ENCODE data around the gene PPP6C.

Gene PPP6C

DNA sequence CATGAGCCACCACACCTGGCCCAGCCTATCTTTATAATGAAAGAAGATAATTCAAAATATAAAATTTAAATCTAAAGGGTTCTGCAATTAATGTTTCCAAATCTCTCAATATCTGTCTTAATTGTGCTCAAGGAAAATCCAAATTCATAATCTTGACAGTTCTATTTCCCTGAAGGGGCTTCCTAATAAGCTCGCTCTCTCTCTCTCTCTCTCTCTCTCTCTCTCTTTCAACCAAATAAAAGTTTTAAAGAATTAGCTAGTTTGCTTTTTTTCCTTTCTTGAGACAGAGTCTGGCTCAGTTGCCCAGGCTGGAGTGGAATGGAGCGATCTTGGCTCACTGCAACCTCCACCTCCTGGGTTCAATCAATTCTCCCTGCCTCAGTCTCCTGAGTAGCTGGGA, 33.1 kb downstream of the PPP6C start:
- peaks cover 11 to 14% of the 10 kb centered on the region in 2 donors for H3K36me3 ChIP-seq (ENCODE audit: control insufficient read depth in 2 of 2, insufficient read depth in 2 of 2, low read length in 2 of 2)
- H3K4me3 ChIP-seq (ENCODE audit: low read length in 2 of 2) = no peak overlapping the region
- peaks cover 2% of the 10 kb centered on the region for H3K4me1 ChIP-seq (ENCODE audit: control insufficient read depth, insufficient read depth, low read length)
- no peaks in the 10 kb centered on the region for H3K27me3 ChIP-seq (ENCODE audit: control insufficient read depth in 1 of 2, insufficient read depth in 2 of 2, low read length in 2 of 2)
- no peaks in the 10 kb centered on the region for H3K9me3 ChIP-seq (ENCODE audit: control insufficient read depth in 2 of 2, low read length in 2 of 2)
- no peak overlapping the region for H3K9ac ChIP-seq (ENCODE audit: low read length in 2 of 2)
- no peak overlapping the region for H3K27ac ChIP-seq (ENCODE audit: low read length)

DNA sequence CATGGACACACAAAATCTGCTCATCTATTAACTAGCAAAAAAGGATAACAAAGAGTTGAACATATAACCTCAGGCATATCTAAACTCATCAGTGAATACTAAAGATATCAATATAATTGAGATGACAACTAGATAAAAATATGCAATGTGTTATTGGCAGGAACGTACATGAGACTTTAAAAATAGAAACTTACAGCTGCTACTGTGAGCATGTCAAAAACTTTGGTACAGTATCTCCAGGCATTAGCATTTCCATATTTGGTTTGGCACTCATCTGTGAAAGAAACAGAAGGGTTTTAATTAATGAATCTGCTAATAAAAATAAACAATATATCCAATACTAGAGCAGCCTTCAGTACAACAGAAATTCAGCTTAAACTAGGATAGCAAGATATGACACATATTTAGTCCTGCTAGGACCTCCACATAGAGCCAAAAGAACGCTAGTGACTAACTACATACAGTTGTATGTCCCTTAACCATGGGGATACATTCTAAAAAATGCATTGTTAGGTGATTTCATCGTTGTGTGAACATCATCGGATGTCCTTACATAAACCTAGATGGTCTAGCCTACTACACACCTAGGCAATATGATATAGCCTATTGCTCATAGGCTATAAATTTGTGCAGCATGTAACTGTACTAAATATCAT, 35.8 kb downstream of the PPP6C start:
- H3K27ac ChIP-seq (ENCODE audit: low read length) = no peak overlapping the region
- no peak overlapping the region for H3K9ac ChIP-seq (ENCODE audit: low read length in 2 of 2)
- H3K27me3 ChIP-seq (ENCODE audit: control insufficient read depth in 1 of 2, insufficient read depth in 2 of 2, low read length in 2 of 2) = no peaks in the 10 kb centered on the region
- H3K4me3 ChIP-seq (ENCODE audit: low read length in 2 of 2) = no peak overlapping the region
- no peaks in the 10 kb centered on the region for H3K4me1 ChIP-seq (ENCODE audit: control insufficient read depth, insufficient read depth, low read length)
- no peaks in the 10 kb centered on the region for H3K9me3 ChIP-seq (ENCODE audit: control insufficient read depth in 2 of 2, low read length in 2 of 2)
- peaks cover 26 to 30% of the 10 kb centered on the region in 2 donors for H3K36me3 ChIP-seq (ENCODE audit: control insufficient read depth in 2 of 2, insufficient read depth in 2 of 2, low read length in 2 of 2)

DNA sequence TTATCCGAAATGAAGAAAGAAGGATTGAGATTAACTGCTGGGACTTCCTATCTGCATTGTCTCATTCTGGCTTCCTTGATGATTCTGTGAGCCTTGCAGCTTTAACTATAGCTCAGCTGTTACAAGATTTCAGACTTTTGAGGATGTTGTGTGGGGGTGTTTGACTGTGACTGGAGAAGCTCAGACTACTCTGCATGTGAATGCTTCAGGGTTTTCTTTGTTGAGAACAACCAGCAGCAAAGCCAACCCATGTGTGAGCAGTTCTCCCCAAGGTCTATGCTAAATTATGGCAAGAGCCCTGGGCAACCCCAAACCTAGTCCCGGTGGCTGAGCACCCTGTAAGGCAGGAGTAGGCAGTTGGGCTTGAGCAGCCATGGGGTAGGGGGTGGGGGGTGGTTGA, 37.9 kb downstream of the PPP6C start:
- no peaks in the 10 kb centered on the region for H3K4me1 ChIP-seq (ENCODE audit: control insufficient read depth, insufficient read depth, low read length)
- no peaks in the 10 kb centered on the region for H3K9me3 ChIP-seq (ENCODE audit: control insufficient read depth in 2 of 2, low read length in 2 of 2)
- no peaks in the 10 kb centered on the region for H3K27me3 ChIP-seq (ENCODE audit: control insufficient read depth in 1 of 2, insufficient read depth in 2 of 2, low read length in 2 of 2)
- H3K27ac ChIP-seq (ENCODE audit: low read length) = no peak overlapping the region
- no peak overlapping the region for H3K9ac ChIP-seq (ENCODE audit: low read length in 2 of 2)
- H3K4me3 ChIP-seq (ENCODE audit: low read length in 2 of 2) = no peak overlapping the region
- H3K36me3 ChIP-seq (ENCODE audit: control insufficient read depth in 2 of 2, insufficient read depth in 2 of 2, low read length in 2 of 2) = peaks cover 22 to 30% of the 10 kb centered on the region in 2 donors

DNA sequence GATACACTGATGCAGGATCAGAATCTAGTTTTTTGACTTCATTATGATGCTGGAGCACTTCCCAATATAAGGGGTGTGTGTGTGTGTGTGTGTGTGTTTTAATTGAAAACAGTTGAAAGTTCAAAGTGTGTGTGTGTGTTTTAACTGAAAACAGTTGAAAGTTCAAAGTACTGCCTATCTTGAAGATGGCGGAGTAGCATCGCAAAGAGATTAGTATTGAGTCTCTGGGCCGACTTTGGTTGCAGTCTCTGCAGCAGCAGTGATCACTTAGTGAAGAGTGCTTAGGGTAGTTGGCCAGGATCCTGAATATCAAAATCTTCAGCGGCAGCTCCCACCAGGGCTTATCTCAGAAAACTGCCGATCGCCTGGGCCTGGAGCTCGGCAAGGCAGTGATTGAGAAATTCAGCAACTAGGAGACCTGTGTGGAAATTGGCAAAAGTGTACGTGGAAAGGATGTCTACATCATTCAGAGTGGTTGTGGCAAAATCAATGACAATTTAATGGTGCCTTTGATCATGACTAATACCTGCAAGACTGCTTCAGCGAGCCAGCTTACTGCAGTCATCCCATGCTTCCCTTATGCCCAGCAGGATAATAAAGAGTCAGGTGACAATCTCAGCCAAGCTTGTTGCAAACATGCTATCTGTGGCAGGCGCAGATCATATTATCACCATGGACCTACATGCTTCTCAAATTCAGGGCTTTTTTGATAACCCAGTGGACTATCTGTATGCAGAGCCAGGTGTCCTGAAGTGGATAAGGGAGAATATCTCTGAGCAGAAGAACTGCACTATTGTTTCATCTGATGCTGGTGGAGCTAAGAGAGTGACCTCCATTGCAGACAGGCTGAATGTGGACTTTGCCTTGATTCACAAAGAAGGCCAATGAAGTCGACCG, 39.0 kb downstream of the PPP6C start:
- Histone ChIP-seq H3K9me3 (ENCODE audit: control insufficient read depth in 2 of 2, low read length in 2 of 2) (no peaks in the 10 kb centered on the region), H3K27ac (ENCODE audit: low read length) (no peak overlapping the region), H3K27me3 (ENCODE audit: control insufficient read depth in 1 of 2, insufficient read depth in 2 of 2, low read length in 2 of 2) (no peaks in the 10 kb centered on the region), H3K4me1 (ENCODE audit: control insufficient read depth, insufficient read depth, low read length) (no peaks in the 10 kb centered on the region), H3K4me3 (ENCODE audit: low read length in 2 of 2) (no peak overlapping the region), H3K36me3 (ENCODE audit: control insufficient read depth in 2 of 2, insufficient read depth in 2 of 2, low read length in 2 of 2) (peaks cover 22 to 30% of the 10 kb centered on the region in 2 donors), H3K9ac (ENCODE audit: low read length in 2 of 2) (no peak overlapping the region)

DNA sequence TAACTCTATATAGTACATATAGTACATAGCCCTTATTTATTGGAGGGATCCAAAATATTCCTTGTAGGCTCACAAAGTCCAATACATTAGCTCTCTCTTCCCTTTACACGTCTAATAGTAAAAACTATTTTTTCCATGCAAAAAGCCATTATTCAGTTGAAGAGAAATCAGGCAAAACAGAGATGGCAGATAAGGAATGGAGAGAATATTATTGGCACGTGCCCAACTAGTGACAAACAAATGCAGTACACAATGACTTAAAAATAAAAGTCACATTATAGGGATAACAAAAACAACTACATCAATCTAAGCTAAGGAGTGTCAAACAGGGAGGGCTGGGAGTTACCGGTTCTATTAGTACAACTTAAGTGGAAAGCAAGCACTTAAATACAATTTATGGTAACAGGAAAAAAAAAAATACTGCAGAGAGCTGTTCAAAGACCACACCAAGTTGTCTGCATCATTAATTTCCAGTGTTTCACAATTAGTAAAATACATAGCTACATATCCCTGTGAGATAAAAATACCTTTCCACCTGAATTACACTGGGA, 42.1 kb downstream of the PPP6C start:
- Histone ChIP-seq H3K27me3 (ENCODE audit: control insufficient read depth in 1 of 2, insufficient read depth in 2 of 2, low read length in 2 of 2) (no peaks in the 10 kb centered on the region), H3K27ac (ENCODE audit: low read length) (no peak overlapping the region), H3K4me1 (ENCODE audit: control insufficient read depth, insufficient read depth, low read length) (peaks cover 4% of the 10 kb centered on the region), H3K4me3 (ENCODE audit: low read length in 2 of 2) (no peak overlapping the region), H3K9me3 (ENCODE audit: control insufficient read depth in 2 of 2, low read length in 2 of 2) (no peaks in the 10 kb centered on the region), H3K9ac (ENCODE audit: low read length in 2 of 2) (no peak overlapping the region), H3K36me3 (ENCODE audit: control insufficient read depth in 2 of 2, insufficient read depth in 2 of 2, low read length in 2 of 2) (peaks cover 18 to 21% of the 10 kb centered on the region in 2 donors)

DNA sequence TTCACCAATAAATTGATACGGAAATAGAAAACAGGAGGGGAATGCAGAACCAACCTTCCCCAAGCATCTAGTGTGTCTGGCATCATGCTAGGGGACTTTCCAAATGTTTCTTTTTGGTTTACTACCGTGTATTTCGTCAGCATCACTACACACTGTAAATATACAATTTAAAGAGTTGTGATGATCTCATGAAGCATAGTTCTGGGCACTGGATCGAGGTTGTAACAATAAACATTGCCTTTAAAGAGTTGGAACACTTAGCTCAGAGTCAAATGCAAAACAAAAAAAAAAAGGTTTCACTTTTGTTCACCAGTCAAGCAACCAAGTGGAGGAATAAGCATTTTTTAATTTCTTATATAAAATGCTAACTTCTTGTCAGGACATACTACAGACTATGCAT, 43.4 kb downstream of the PPP6C start:
- H3K9me3 ChIP-seq (ENCODE audit: control insufficient read depth in 2 of 2, low read length in 2 of 2) = no peaks in the 10 kb centered on the region
- no peak overlapping the region for H3K27ac ChIP-seq (ENCODE audit: low read length)
- H3K9ac ChIP-seq (ENCODE audit: low read length in 2 of 2) = peak overlapping the region in 1 of 2 donors; percentile 44
- peaks cover 12% of the 10 kb centered on the region in 2 donors for H3K36me3 ChIP-seq (ENCODE audit: control insufficient read depth in 2 of 2, insufficient read depth in 2 of 2, low read length in 2 of 2)
- peaks cover 6% of the 10 kb centered on the region for H3K4me1 ChIP-seq (ENCODE audit: control insufficient read depth, insufficient read depth, low read length)
- H3K27me3 ChIP-seq (ENCODE audit: control insufficient read depth in 1 of 2, insufficient read depth in 2 of 2, low read length in 2 of 2) = no peaks in the 10 kb centered on the region
- H3K4me3 ChIP-seq (ENCODE audit: low read length in 2 of 2) = no peak overlapping the region

DNA sequence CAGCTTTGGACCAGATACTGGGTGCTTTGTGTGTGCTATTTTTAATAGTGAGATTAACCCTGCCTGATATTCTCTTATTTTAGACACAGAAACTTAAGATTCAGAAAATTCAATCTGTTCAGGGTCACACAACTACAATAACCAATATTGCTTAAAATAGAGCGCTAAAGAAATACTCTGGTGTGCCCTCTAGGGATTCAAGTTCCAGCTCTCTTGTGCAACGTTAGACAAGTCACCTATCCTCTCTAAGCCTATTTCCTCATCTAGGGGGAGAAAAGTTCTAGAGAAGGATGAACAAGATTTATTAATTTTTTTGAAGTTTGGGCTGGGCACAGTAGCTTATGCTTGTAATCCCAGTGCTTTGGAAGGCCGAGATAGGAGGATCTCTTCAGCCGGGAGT, 44.2 kb downstream of the PPP6C start:
- H3K9ac ChIP-seq (ENCODE audit: low read length in 2 of 2) = no peak overlapping the region
- H3K36me3 ChIP-seq (ENCODE audit: control insufficient read depth in 2 of 2, insufficient read depth in 2 of 2, low read length in 2 of 2) = peaks cover 4% of the 10 kb centered on the region in 2 donors
- H3K4me1 ChIP-seq (ENCODE audit: control insufficient read depth, insufficient read depth, low read length) = peaks cover 6% of the 10 kb centered on the region
- H3K9me3 ChIP-seq (ENCODE audit: control insufficient read depth in 2 of 2, low read length in 2 of 2) = no peaks in the 10 kb centered on the region
- no peak overlapping the region for H3K4me3 ChIP-seq (ENCODE audit: low read length in 2 of 2)
- H3K27me3 ChIP-seq (ENCODE audit: control insufficient read depth in 1 of 2, insufficient read depth in 2 of 2, low read length in 2 of 2) = no peaks in the 10 kb centered on the region
- no peak overlapping the region for H3K27ac ChIP-seq (ENCODE audit: low read length)

DNA sequence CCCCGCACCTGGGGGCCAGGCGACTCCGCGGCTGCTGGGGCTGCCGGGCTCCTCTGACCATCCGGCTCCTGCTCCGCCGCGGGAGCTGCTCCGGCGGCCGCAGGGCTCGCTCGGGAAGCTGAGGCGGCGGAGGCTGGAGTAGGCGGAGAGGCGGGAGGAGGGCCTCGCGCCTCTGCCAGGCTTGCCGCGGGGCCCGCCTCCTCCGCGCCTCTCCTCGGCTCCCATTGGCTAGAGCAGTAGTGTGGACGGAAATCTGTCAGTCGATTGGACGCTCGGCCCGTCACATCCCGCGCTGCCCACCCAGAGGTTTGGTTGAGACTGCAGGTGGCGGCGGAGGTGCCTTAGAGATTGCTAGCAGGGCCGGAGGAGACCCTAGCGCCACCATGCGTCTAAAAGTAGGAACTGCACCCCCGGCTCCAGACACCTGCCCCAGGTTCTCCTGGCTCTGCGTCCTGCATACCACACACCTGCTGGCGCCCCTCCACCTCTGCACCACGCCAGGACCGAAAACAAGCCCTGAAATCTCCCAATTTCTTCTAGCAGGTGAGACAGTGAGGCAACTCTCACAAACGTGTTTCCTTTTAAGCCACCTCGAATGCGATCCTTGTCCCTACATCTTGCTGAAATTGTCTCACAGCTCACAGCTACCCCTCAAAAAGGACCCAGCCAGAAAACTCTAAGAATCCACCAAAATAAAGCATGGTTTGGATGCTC, 46.1 kb downstream of the PPP6C start, which contains the start of gene SCAI:
TSS of gene SCAI (minus strand) at position 152 of the 714 bp plus-strand sequence. CDS start at position 61, 91 bp downstream.
- peak within 1 kb of the TSS; percentile 74 to 79 for H3K4me3 ChIP-seq (ENCODE audit: low read length in 2 of 2)
- H3K9ac ChIP-seq (ENCODE audit: low read length in 2 of 2) = peak within 1 kb of the TSS; percentile 65 to 79
- H3K9me3 ChIP-seq (ENCODE audit: control insufficient read depth in 2 of 2, low read length in 2 of 2) = no peaks in the 10 kb centered on the region
- no peaks in the 10 kb centered on the region for H3K27me3 ChIP-seq (ENCODE audit: control insufficient read depth in 1 of 2, insufficient read depth in 2 of 2, low read length in 2 of 2)
- no peaks in the 10 kb centered on the region for H3K36me3 ChIP-seq (ENCODE audit: control insufficient read depth in 2 of 2, insufficient read depth in 2 of 2, low read length in 2 of 2)
- peaks cover 6% of the 10 kb centered on the region for H3K4me1 ChIP-seq (ENCODE audit: control insufficient read depth, insufficient read depth, low read length)
- no peak within 1 kb of the TSS for H3K27ac ChIP-seq (ENCODE audit: low read length)

DNA sequence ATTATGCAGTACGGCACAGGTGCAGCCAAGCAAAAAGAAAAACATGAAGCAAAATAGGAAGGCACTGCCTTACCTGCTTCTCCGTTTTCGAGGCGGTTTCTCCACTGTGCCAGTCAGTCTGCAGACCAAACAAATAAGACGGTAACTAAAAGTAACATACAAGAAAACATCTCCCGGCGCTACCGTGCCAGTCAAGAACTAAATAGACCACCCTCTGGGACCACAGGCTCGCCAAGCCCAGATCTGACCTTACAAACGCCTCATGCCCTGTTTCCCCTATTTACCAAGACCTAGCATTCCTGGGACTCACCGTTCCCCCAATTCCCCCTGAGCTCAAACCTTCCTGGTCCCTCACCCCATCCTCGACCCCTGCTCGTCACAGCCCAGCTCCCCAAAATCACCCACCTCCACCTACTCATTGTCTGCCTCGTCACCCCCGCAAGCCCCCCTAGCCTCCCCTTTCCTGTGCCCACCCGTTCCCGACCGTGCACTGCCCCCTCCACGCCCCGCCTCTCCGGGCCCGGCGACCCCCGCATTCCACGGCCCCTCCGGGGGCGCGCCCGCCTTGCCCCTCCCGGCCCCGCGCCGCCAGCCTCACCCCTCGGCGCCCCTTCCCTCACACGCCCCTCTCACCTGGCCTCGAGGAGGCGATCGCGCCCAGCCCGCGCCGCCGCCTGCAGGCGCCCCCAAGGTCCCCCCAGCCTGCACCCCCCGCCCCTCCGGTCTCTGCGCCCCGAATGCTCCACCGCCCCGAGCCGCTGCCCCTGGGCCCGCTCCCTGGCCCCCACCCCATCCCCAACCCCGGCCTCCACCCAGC, 46.8 kb downstream of the PPP6C start:
- Histone ChIP-seq H3K27me3 (ENCODE audit: control insufficient read depth in 1 of 2, insufficient read depth in 2 of 2, low read length in 2 of 2) (no peaks in the 10 kb centered on the region), H3K9me3 (ENCODE audit: control insufficient read depth in 2 of 2, low read length in 2 of 2) (no peaks in the 10 kb centered on the region), H3K36me3 (ENCODE audit: control insufficient read depth in 2 of 2, insufficient read depth in 2 of 2, low read length in 2 of 2) (no peaks in the 10 kb centered on the region), H3K9ac (ENCODE audit: low read length in 2 of 2) (peak overlapping the region; percentile 65 to 79), H3K27ac (ENCODE audit: low read length) (no peak overlapping the region), H3K4me1 (ENCODE audit: control insufficient read depth, insufficient read depth, low read length) (peaks cover 6% of the 10 kb centered on the region), H3K4me3 (ENCODE audit: low read length in 2 of 2) (peak overlapping the region; percentile 74 to 79)

DNA sequence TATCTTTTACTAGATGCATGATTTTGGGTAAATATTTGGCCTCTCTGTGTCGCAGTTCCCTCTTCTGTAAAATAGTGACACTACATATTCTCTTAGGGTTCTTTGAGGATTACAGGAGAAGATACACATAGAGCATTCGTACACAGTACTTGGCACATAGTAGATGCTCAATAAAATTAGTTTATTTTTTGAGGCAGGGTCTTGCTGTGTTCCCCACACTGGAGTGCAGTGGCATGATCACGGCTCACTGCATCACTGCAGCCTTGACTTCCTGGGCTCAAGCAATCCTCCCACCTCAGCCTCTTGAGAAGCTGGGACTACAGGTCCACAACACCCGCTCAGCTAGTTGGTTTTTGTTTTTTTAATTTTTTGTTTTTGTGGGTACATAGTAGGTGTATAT, 47.9 kb downstream of the PPP6C start:
- no peaks in the 10 kb centered on the region for H3K36me3 ChIP-seq (ENCODE audit: control insufficient read depth in 2 of 2, insufficient read depth in 2 of 2, low read length in 2 of 2)
- no peaks in the 10 kb centered on the region for H3K9me3 ChIP-seq (ENCODE audit: control insufficient read depth in 2 of 2, low read length in 2 of 2)
- no peak overlapping the region for H3K27ac ChIP-seq (ENCODE audit: low read length)
- H3K4me1 ChIP-seq (ENCODE audit: control insufficient read depth, insufficient read depth, low read length) = peaks cover 6% of the 10 kb centered on the region
- no peak overlapping the region for H3K9ac ChIP-seq (ENCODE audit: low read length in 2 of 2)
- H3K4me3 ChIP-seq (ENCODE audit: low read length in 2 of 2) = no peak overlapping the region
- H3K27me3 ChIP-seq (ENCODE audit: control insufficient read depth in 1 of 2, insufficient read depth in 2 of 2, low read length in 2 of 2) = no peaks in the 10 kb centered on the region
